ENCODE data around the gene JCHAIN. TPM values are rescaled to one million over a fixed set of nuclear protein-coding genes. Genes with fewer than 3 reads are reported as not detected.

JCHAIN gene
- total RNA-seq, 1 donor from 2014 or later: not detected

GRCh38 chr4:70624226-70624793, 42.0 kb downstream of the JCHAIN start:
- H3K4me3 ChIP-seq (ENCODE audit: low read depth, low read length): no peak overlapping the region
- TF ChIP-seq CTCF (conservative IDR thresholded peaks at IDR 0.05; ENCODE audit: low read depth, low read length): no peak
- DNase-seq (ENCODE audit: low read depth): no peak

- TF ChIP-seq CTCF (conservative IDR thresholded peaks at IDR 0.05; ENCODE audit: low read depth, low read length): no peak
- no peak for DNase-seq (ENCODE audit: low read depth)
These were observed 43.0 kb downstream of the JCHAIN start for GRCh38 chr4:70623323-70623722.

GRCh38 chr4:70619778-70620177, 46.5 kb downstream of the JCHAIN start:
- no peak overlapping the region for H3K4me3 ChIP-seq (ENCODE audit: low read depth, low read length)
- TF ChIP-seq CTCF (conservative IDR thresholded peaks at IDR 0.05; ENCODE audit: low read depth, low read length): no peak

More at GRCh38 chr4:70623323-70623722, 43.0 kb downstream of the JCHAIN start:
- no peak overlapping the region for H3K4me3 ChIP-seq (ENCODE audit: low read depth, low read length)

GRCh38 chr4:70619288-70619687, 47.0 kb downstream of the JCHAIN start:
- DNase-seq (ENCODE audit: low read depth): no peak
- no peak for TF ChIP-seq CTCF (conservative IDR thresholded peaks at IDR 0.05; ENCODE audit: low read depth, low read length)
- no peak overlapping the region for H3K4me3 ChIP-seq (ENCODE audit: low read depth, low read length)

More at GRCh38 chr4:70619778-70620177, 46.5 kb downstream of the JCHAIN start:
- no peak for DNase-seq (ENCODE audit: low read depth)

- peak overlapping the region; percentile 45 for H3K4me3 ChIP-seq (ENCODE audit: low read depth, low read length)
- no peak for TF ChIP-seq CTCF (conservative IDR thresholded peaks at IDR 0.05; ENCODE audit: low read depth, low read length)
These were observed 52.1 kb downstream of the JCHAIN start for GRCh38 chr4:70614184-70614555.

GRCh38 chr4:70613306-70614183, 52.8 kb downstream of the JCHAIN start:
- no peak for TF ChIP-seq CTCF (conservative IDR thresholded peaks at IDR 0.05; ENCODE audit: low read depth, low read length)
- peak; percentile 47 for DNase-seq (ENCODE audit: low read depth)
- H3K4me3 ChIP-seq (ENCODE audit: low read depth, low read length): peak overlapping the region; percentile 45

More at GRCh38 chr4:70614184-70614555, 52.1 kb downstream of the JCHAIN start:
- no peak for DNase-seq (ENCODE audit: low read depth)

All from epithelial cell of proximal tubule (primary cell).